Left hindlimb (tissue), 1 donor: ENCODE results near the gene TMPRSS6.

ENCODE experiments used
- DNase-seq: peaks from one replicate; pipeline ENCODE4 v3.0.0-alpha.2; 2018

TMPRSS6 gene

DNA sequence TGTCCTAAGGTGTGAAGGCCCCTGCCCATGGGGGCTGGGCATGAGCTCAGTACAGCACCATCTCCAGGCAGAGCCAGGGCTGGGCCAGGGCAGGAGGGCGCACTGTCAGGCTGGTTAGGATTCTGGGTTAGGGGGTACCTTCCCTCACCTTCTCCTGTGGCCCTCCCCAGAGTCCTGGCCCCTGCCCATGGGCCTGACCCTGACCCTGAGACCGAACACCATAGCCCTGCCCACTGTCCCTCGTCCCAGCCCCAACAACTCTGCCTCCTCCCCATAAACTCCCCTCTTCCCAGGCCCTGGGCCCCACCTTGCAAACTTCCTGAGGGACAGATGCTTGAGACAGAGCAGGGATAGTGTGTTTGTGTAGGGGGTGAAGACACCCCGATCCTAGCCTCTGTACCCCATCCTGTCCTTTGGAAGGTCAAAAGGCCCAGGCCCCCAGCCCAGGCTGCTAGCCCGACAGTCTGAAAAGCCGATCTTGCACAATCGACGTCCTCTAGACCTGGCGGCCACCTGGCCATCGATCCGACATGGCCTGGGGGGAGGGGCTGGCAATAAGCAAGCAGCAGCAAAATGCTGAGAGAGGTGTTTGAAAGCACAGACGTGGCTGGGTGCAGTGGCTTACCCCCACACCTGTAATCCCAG, 2.7 kb upstream of the TMPRSS6 start:
- no peak for DNase-seq

DNA sequence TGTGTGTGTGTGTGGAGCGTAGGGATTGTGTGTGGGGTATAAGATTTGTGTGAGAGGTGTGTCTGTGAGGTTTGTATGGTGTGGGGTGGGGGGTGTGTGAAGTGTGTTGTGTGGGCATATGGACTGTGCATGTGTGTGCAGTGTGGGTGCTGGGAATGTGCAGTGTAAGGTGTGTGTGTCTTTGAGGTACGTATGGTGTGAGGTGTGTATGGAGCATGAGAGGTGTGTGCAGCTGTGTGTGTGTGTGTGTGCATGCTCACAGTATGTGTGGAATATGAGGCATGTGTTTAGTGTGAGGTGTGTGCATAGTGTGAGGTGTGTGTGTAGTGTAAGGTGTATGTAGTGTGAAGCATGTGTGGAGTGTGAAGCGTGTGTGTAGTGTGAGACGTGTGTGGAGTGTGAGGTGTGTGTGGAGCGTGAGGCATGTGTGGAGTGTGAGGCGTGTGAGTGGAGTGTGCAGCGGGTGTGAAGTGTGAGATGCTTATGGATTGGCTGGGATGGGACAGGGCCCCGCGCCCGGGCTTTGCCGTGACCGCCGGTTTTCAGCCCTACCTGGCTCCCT, 1.7 kb upstream of the TMPRSS6 start:
- no peak for DNase-seq

DNA sequence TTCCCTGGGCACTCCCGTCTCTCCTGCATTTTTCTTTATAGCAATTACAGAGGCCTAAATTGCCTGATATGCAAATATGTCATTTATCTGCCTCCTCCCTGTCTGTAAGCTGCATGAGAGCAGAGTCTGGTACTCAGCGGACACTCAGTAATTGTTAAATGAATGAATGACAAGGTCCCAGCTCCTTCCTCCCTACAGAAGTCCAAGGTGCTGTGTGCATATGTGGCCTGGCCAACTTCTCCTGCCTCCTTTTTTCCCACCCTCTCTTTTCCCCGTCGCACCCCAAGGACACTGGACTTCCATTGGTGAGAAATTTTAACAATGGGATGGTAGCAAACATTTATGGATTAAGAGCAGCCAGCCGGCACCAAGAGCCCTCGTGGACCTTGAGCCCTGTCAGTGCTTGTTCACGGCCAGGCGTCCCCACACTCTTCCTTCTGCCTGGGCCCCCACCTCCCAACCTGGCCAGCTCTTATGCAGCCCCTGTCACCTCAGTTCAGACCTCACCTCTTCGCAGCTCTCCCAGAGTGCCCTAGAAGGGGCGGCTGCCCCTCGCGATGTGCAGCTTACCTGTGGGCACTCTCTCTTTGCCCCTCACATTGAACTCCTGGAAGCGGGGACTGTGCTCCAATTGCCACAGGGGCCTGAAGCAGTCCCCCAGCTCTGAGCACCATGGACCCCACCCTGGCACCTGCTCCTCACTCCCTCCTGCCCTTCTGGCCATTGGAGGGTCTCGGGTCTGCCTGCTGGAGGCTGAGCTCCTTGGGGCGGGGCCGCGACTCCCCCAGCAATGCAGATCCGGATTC, 1.5 kb downstream of the TMPRSS6 start:
- no peak for DNase-seq

DNA sequence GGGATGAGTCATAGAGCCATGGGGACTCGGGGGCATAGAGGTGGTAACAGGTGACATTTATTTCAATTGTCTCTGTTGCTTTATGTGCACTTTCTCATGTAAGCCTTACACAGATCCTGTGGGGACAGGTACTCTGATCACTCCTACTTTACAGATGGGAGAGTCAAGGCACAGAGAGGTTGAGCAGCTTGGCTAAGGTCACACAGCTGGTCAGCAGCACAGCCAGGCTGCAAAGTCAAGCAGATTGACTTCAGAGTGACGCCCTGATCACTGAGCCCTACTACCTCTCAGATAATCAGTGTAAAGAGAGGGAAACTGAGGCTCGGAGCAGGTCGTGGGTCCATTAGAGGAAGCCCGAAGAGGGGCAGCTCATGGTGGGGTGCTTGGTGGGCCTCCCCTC, 3.5 kb downstream of the TMPRSS6 start:
- no peak for DNase-seq

GRCh38 chr22:37105154-37105553, 4.4 kb downstream of the TMPRSS6 start:
- no peak for DNase-seq

DNA sequence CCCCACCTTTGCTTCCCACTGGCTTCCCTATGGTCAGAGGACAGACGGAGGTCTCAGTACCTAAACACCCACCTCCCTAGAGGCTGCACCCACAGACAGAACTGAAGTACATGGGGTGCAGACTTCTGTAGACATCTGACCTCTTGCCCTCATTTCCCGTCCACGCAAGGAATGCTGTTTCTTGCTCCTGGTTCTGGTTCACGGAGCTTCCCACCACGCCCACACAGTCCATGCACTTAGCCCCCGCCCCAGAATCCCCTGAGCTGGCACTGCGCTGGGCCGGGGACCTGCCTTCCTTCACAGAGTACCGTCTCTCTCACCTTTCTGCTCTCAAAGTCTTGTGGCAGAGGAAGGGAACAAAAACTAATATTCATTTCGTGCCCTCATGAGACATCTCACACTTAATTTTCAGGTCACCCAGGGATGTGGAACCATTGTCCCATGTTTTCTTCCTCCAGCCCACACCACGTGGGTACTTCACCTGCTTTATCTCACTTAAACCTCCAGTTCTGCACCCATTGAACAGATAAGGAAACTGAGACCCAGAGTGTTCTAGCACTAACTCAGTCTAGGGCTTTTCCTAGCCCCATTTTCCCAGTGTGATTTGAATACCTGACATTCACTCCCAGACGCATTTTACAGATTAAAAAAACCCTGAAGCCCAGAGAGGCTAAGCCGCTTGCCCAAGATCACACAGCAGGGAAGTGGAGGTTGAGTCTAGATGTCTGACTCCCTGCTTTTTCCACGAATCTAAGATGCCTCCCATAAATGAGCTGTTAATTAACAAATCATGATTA, 5.7 kb downstream of the TMPRSS6 start:
- no peak for DNase-seq

- no peak for DNase-seq
Measured at GRCh38 chr22:37103151-37103550, 6.4 kb downstream of the TMPRSS6 start.

GRCh38 chr22:37101311-37102066, 8.0 kb downstream of the TMPRSS6 start:
- DNase-seq: no peak

GRCh38 chr22:37100589-37101127, 8.9 kb downstream of the TMPRSS6 start:
- DNase-seq: no peak

- no peak for DNase-seq
Measured at GRCh38 chr22:37098976-37099591, 10.4 kb downstream of the TMPRSS6 start.

- DNase-seq: no peak
Measured at GRCh38 chr22:37097346-37097745, 12.2 kb downstream of the TMPRSS6 start.

DNA sequence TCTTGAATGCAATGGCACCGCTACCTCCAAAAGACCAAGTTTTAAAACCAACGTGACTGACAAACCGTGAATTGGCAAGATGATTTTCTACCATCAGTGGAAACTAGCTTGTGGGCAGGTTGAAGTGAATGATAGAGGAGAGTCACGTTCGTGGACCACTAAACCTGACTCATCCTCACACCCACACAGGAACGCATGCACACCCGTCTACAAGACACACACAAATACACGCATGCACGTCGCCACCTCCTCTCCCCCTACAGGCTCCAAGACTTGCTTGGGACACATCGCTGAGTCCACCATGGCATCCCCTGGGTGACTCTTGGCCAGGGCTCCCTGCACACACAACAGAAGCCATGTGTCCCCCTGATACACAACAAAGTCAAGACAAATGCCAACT, 14.4 kb downstream of the TMPRSS6 start:
- DNase-seq: no peak

DNA sequence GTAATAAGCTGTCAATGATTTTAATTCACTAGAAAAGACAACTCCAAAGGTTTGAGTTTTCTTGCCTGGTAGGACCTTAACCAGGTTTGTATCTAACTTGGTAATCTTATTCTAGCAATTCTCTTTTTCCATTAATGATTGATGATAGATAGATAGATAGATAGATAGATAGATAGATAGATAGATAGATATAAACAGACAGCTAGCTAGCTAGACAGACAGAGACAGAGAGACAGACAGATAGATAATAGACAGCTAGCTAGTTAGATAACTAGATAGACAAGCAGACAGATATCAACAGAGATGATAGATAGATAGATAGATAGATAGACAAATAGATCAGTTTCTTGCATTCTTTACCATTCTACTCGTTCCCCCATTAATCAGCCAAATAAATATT, 15.3 kb downstream of the TMPRSS6 start:
- DNase-seq: no peak

- DNase-seq: no peak
Measured at GRCh38 chr22:37092997-37093396, 16.5 kb downstream of the TMPRSS6 start.

GRCh38 chr22:37091994-37092393, 17.5 kb downstream of the TMPRSS6 start:
- no peak for DNase-seq

- no peak for DNase-seq
Measured at GRCh38 chr22:37090920-37091695, 18.4 kb downstream of the TMPRSS6 start.

DNA sequence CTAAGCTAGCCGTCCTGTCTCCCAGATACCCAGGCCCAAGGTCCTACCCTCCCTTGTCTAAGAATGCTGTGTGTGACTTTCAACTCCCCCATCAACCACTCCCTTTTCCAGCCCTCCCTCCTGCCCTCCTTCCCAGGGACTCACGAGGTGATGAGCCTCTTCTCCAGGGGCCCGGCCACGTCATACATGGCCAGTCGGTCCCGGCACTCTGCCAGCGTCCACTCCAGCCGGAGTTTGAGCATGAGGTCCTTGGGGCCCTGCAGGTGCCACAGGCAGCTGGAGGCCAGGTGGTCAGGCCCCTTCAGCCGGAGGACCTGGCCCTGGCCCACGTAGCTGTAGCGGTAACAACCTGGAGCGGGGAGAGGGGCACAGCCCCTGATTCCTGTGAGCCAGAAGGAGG, 20.1 kb downstream of the TMPRSS6 start:
- DNase-seq: no peak

- DNase-seq: no peak
Measured at GRCh38 chr22:37088750-37089408, 20.6 kb downstream of the TMPRSS6 start.

DNA sequence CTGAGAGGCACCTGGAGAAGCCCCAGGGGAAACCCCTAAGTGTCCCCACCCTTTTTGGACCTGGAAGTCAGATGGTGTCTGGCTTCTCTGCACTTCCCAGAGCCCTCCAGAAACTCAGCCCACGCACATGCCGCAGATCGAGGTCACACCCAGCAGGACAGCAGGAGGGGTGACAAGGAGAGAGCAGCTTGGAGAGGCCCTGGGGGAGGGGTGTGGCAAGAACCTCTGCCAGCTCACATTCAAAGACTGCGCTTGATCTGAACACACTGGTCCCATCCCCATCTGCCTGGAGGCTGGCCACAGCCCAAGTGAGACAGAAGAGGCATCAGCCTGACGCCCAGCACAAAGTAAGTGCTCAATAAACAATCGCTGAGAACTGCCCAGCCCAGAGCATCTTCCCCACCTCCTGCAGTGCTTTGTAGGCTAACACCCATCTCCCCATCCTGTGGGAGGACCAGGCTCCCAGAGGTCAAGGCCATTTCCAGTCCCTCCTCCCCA, 21.4 kb downstream of the TMPRSS6 start:
- no peak for DNase-seq

GRCh38 chr22:37086184-37086583, 23.3 kb downstream of the TMPRSS6 start:
- no peak for DNase-seq
